HepG2 (cell line): ENCODE results near the gene DELE1. TPM values are rescaled to one million over a fixed set of nuclear protein-coding genes. Genes with fewer than 3 reads are reported as not detected.

Source experiments
- ATAC-seq: fragments of 200-7000 bp; cut with Tn5 transposase; 3 replicates; pipeline ENCODE4 v1.9.1; 2020; ENCODE audit warnings: mild to moderate bottlenecking, moderate library complexity
- BruUV-seq: library from RNA; stranded (reverse); fragments of 400-500 nt; replicated peaks from 2 replicates; lab custom pipeline; 2021; lab: Mats Ljungman, UMichigan
- CTCF ChIA-PET: fragments of 300-600 bp; formaldehyde crosslinking; extraction: SDS; loops from one replicate; lab custom pipeline; 2021; ENCODE audit warnings: low total read pairs, inconsistent platforms, low intra/inter-chr PET ratio; lab: Yijun Ruan, JAX
- POLR2A ChIA-PET: fragments of 350-600 bp; sonication (Branson Sonifier 250); formaldehyde crosslinking; loops from one replicate; lab custom pipeline; 2020; ENCODE audit warnings: antibody characterized with exemption, inconsistent platforms; lab: Yijun Ruan, JAX
- DNase-seq: peaks from one replicate; pipeline ENCODE4 v3.0.0-alpha.2; 2015; ENCODE audit warnings: low spot score
- FAIRE-seq: peaks from 3 replicates; lab custom pipeline; 2011; peaks lifted over from hg19 to GRCh38; lab: Jason Lieb, UNC
- H2AFZ ChIP-seq: one replicate; pipeline ENCODE4 v1.6.1; 2011; ENCODE audit warnings: low read length, inconsistent platforms
- H3K27ac ChIP-seq: fragments of 300-600 bp; 3 replicates; pipeline ENCODE4 v1.8.0; 2011; ENCODE audit warnings: mixed run types, mild to moderate bottlenecking, mixed read lengths, low read length, inconsistent platforms; ENCODE audit not compliant: insufficient read depth; ENCODE audit errors: extremely low read length
- H3K27me3 ChIP-seq, 2 experiments: fragments of 200-600 bp in 1 of 2; 2 replicates in 1 of 2; 3 replicates in 1 of 2; pipeline versions ENCODE4 v1.6.0 to v1.8.0; 2011; ENCODE audit warnings: low read length in 2 of 2, mild to moderate bottlenecking in 2 of 2, moderate library complexity in 2 of 2, inconsistent platforms in 1 of 2; ENCODE audit not compliant: insufficient read depth in 2 of 2, control insufficient read depth in 1 of 2
- H3K36me3 ChIP-seq, 2 experiments: fragments of 200-600 bp in 1 of 2; replicated peaks in 1 of 2; 2 replicates in 1 of 2; 3 replicates in 1 of 2; pipeline versions ENCODE4 v1.5.1 to v1.8.0; 2011; ENCODE audit warnings: low read length in 2 of 2, inconsistent platforms in 1 of 2; ENCODE audit not compliant: insufficient read depth in 2 of 2, control insufficient read depth in 1 of 2
- H3K4me1 ChIP-seq: 2 replicates; pipeline ENCODE4 v1.5.1; 2012; ENCODE audit warnings: low read length, inconsistent platforms; ENCODE audit not compliant: insufficient read depth
- H3K4me2 ChIP-seq: 2 replicates; pipeline ENCODE4 v1.6.0; 2011; ENCODE audit warnings: low read depth, low read length, inconsistent platforms
- H3K4me3 ChIP-seq, 3 experiments: fragments of 200-600 bp in 1 of 3; sonication (generic), shearing (Covaris generic) in 1 of 3; replicated peaks in 1 of 3; 2 replicates each; pipeline ENCODE4 v1.5.1; 2011 to 2016; ENCODE audit warnings: low read length in 3 of 3, inconsistent platforms in 2 of 3, low read depth in 2 of 3, mild to moderate bottlenecking in 2 of 3, control low read depth in 1 of 3, mixed read lengths in 1 of 3; ENCODE audit not compliant: insufficient read depth in 1 of 3
- H3K79me2 ChIP-seq: one replicate; pipeline ENCODE4 v1.6.1; 2011; ENCODE audit warnings: low read length, inconsistent platforms; ENCODE audit not compliant: insufficient read depth
- H3K9ac ChIP-seq: 2 replicates; pipeline ENCODE4 v1.6.0; 2011; ENCODE audit warnings: mild to moderate bottlenecking, low read depth, low read length, inconsistent platforms; ENCODE audit not compliant: insufficient read depth
- H3K9me3 ChIP-seq: 2 replicates; pipeline ENCODE4 v1.5.1; 2012; ENCODE audit warnings: mild to moderate bottlenecking, low read length
- H4K20me1 ChIP-seq: 2 replicates; pipeline ENCODE4 v1.6.0; 2011; ENCODE audit warnings: inconsistent platforms, mild to moderate bottlenecking, low read length, moderate library complexity; ENCODE audit not compliant: insufficient read depth
- HNF4A ChIP-seq: sonication (generic); formaldehyde crosslinking; IDR thresholded peaks from 2 replicates; pipeline ENCODE4 v1.4.0; 2020; ENCODE audit warnings: missing genetic modification reagents
- MTF2 ChIP-seq: sonication (generic); formaldehyde crosslinking; IDR thresholded peaks from 2 replicates; pipeline ENCODE4 v1.5.0; 2020; ENCODE audit warnings: missing genetic modification reagents, borderline replicate concordance
- RBM22 ChIP-seq: fragments of 200-400 bp; formaldehyde crosslinking; optimal IDR thresholded peaks from 2 replicates; pipeline ENCODE3; 2017; ENCODE audit warnings: mild to moderate bottlenecking, low read length, moderate library complexity
- SIX4 ChIP-seq: sonication (generic); formaldehyde crosslinking; IDR thresholded peaks from 2 replicates; pipeline ENCODE4 v1.4.0; 2020; ENCODE audit warnings: missing genetic modification reagents
- XRCC5 ChIP-seq: fragments of 200-400 bp; formaldehyde crosslinking; optimal IDR thresholded peaks from 2 replicates; pipeline ENCODE3; 2017; ENCODE audit warnings: mild to moderate bottlenecking, low read length
- ZNF34 ChIP-seq: sonication (generic); formaldehyde crosslinking; IDR thresholded peaks from 2 replicates; pipeline ENCODE4 v1.4.0; 2020; ENCODE audit warnings: mild to moderate bottlenecking, missing genetic modification reagents, borderline replicate concordance
- ZNF556 ChIP-seq: sonication (generic); formaldehyde crosslinking; IDR thresholded peaks from 2 replicates; pipeline ENCODE4 v1.4.0; 2020; ENCODE audit warnings: mild to moderate bottlenecking, missing genetic modification reagents, borderline replicate concordance
- WGBS: methylation state at CpG from one replicate; pipeline ENCODE4 v1.1.6; 2017; ENCODE audit warnings: low lambda C conversion rate; 5-methylcytosine and 5-hydroxymethylcytosine counted together
- in situ Hi-C: cut with HindIII; loops from 2 replicates; pipeline ENCODE4 v1.10.0; 2017; ENCODE audit warnings: low pct_unique_long_range_greater_than_20kb; ENCODE audit not compliant: extremely low pct_ligation_motif_present
- intact Hi-C: fragments of 100-400 bp; cut with micrococcal nuclease; formaldehyde crosslinking; loops from one replicate; pipeline ENCODE4 v1.10.0; 2022; ENCODE audit not compliant: unreplicated experiment
- polyA plus RNA-seq, 8 experiments: library from polyadenylated mRNA; depleted of rRNA in 3 of 8; stranded (reverse) in 7 of 8; unstranded in 1 of 8; fragments of >200 nt; fragmentation: Illumina TruSeq in 4 of 8; extraction: Trizol in 4 of 8; gene quantifications; 2 replicates each; pipeline versions ENCODE4 v1.2.1 to v1.2.3, GENCODE V29; 2011 to 2016; ENCODE audit warnings: low read depth in 4 of 8, missing spikeins in 1 of 8, mixed read lengths in 1 of 8; ENCODE audit not compliant: insufficient read depth in 1 of 8
- total RNA-seq, 5 experiments: library from RNA; depleted of rRNA; stranded (reverse); fragments of >200 nt; fragmentation: Illumina TruSeq; extraction: Trizol; gene quantifications; 2 replicates each; pipeline ENCODE4 v1.2.3, GENCODE V29; 2016; ENCODE audit warnings: low read depth in 1 of 5
- TF ChIP-seq, protein P1 (sequence below): IDR thresholded peaks from 2 replicates; pipeline ENCODE4 v1.6.1; 2016; ENCODE audit warnings: low read depth, control low read depth

The DELE1 gene
- total and polyA plus RNA-seq, 2 of the 13 experiments (the other 11 are each of a cell fraction or from before 2014, with no cell fraction given): 57.5 to 90.3 TPM

DNA sequence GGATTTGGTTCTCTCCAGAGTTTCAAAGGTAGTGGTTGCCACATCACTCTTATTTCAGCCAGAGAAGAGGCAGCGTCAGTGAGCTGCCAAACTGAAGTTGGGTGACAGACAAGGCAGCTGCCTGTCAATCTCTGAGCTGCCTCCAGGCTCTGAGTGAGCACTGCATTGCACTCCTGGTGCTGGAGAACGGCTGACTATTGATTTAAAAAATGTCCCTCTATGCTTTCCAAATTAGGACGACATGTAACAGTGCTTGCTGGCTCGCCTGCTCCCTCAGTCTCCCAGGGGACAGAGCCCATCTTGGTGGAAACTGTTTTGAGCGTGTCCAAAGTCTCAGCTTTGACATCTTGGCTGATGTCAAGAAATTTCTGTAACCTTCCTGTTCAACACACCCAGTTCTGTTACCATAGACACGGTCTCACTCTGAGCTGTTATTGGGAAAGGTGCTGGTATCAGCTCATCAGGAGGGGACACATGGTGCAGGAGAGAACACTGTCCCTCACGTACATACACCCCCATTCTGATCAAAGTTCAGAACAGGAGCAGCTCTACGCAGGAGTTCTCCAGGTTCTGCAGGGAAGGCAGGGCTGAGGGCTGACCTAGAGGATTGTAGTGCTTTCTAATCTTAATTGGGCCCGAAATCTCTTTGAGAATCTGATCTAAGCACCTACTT, 18.6 kb downstream of the DELE1 start (continued):
- TF ChIP-seq HNF4A (CRISPR knock-in tag): peak; percentile 75
- TF ChIP-seq, all 625 proteins: peak for 10

DNA sequence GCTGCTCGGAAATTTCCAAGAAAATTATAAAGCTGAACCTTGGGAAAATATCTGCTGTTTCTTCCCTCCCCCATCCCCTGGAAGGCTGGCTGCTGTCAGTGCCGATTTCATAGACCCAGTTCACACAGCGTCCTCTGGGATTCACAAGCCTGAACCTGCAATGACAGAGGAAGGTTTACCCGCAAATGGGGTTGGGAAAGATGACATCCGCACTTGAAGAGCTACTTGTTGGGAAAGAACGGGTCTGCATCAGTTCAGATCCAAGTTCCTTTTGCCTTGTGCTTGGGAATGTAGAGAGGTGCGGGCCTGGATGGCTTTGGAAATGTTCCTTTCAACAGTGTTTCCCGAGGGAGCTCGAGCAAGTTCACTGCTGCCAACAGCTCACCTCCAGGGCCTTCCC, 20.4 kb downstream of the DELE1 start:
- TF ChIP-seq, protein P1, sequence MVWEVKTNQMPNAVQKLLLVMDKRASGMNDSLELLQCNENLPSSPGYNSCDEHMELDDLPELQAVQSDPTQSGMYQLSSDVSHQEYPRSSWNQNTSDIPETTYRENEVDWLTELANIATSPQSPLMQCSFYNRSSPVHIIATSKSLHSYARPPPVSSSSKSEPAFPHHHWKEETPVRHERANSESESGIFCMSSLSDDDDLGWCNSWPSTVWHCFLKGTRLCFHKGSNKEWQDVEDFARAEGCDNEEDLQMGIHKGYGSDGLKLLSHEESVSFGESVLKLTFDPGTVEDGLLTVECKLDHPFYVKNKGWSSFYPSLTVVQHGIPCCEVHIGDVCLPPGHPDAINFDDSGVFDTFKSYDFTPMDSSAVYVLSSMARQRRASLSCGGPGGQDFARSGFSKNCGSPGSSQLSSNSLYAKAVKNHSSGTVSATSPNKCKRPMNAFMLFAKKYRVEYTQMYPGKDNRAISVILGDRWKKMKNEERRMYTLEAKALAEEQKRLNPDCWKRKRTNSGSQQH (CRISPR knock-in tag): no peak
- TF ChIP-seq ZNF34 (no peak), XRCC5 (no peak), SIX4 (CRISPR knock-in tag) (no peak), ZNF556 (CRISPR knock-in tag) (no peak), RBM22 (peak; percentile 16), MTF2 (CRISPR knock-in tag) (no peak)
- ChIA-PET POLR2A (no interaction called here), CTCF (no interaction called here)
- in situ Hi-C loops (no loop called here), intact Hi-C loops (no loop called here)
- Histone ChIP-seq H3K27me3 (no peaks in the 10 kb centered on the region), H3K9me3 (no peaks in the 10 kb centered on the region), H3K4me2 (no peak overlapping the region), H3K27ac (no peak overlapping the region), H3K4me3 (no peak overlapping the region), H3K4me1 (peaks cover 18% of the 10 kb centered on the region), H2AFZ (no peak overlapping the region), H3K36me3 (peaks cover 3 to 9% of the 10 kb centered on the region in 2 experiments; a peak in 3 of 5 replicates), H4K20me1 (no peaks in the 10 kb centered on the region), H3K9ac (no peak overlapping the region), H3K79me2 (no peaks in the 10 kb centered on the region)
- WGBS: 82% methylated on average over 8 of the region's 9 CpGs
- no peak for FAIRE-seq
- BruUV-seq: no TSS peak
- DNase-seq: no peak
- ATAC-seq: no peak
